HCT116 (cell line): ENCODE measurements around the gene CNN3. TPM values are rescaled to one million over a fixed set of nuclear protein-coding genes. Genes with fewer than 3 reads are reported as not detected.

Experiments
- ATAC-seq: fragments of 200-7000 bp; cut with Tn5 transposase; 2 replicates; pipeline ENCODE4 v1.9.1; 2020; ENCODE audit warnings: mild to moderate bottlenecking, moderate library complexity
- BruUV-seq: library from RNA; stranded (reverse); fragments of 400-500 nt; replicated peaks from 2 replicates; lab custom pipeline; 2021; lab: Mats Ljungman, UMichigan
- CTCF ChIA-PET: fragments of 300-600 bp; sonication (Branson Sonifier 250); formaldehyde crosslinking; loops from one replicate; lab custom pipeline; 2021; ENCODE audit warnings: antibody characterized with exemption; lab: Charles Lee
- POLR2A ChIA-PET: fragments of 300-600, 350-600 bp; sonication (Branson Sonifier 250); formaldehyde crosslinking; loops from one replicate; lab custom pipeline; 2021; ENCODE audit warnings: antibody characterized with exemption; lab: Charles Lee
- RAD21 ChIA-PET, 2 experiments: fragments of 300-600 bp; sonication (Branson Sonifier 250); formaldehyde crosslinking; loops; one replicate each; lab custom pipeline; 2023; ENCODE audit warnings: low total read pairs in 2 of 2; ENCODE audit not compliant: uncharacterized antibody in 2 of 2, unreplicated experiment in 2 of 2, low non-redundant PET in 1 of 2; lab: Charles Lee
- DNase-seq: peaks from one replicate; pipeline ENCODE4 v3.0.0-alpha.2; 2010; ENCODE audit warnings: low read depth, low spot score
- H2AFZ ChIP-seq: fragments of 200-600 bp; shearing (Covaris generic), sonication (generic); 2 replicates; pipeline ENCODE4 v1.6.1; 2017; ENCODE audit warnings: low read depth, mixed run types, mixed read lengths, antibody characterized with exemption, low read length; ENCODE audit not compliant: poor library complexity, severe bottlenecking
- H3K27ac ChIP-seq: 2 replicates; pipeline ENCODE4 v1.5.1; 2012; ENCODE audit warnings: low read depth, low read length
- H3K27me3 ChIP-seq: fragments of 200-600 bp; sonication (generic); 2 replicates; pipeline ENCODE4 v1.6.1; 2016; ENCODE audit warnings: mixed run types, low read length, mixed read lengths; ENCODE audit not compliant: insufficient read depth
- H3K36me3 ChIP-seq, 2 experiments: fragments of 200-500 bp in 1 of 2; fragments of 200-600 bp in 1 of 2; sonication (Bioruptor generic) in 1 of 2; sonication (generic) in 1 of 2; 2 replicates each; pipeline versions ENCODE4 v1.5.1 to v1.6.1; 2014 to 2016; ENCODE audit warnings: low read length in 2 of 2, inconsistent platforms in 1 of 2, mixed read lengths in 1 of 2, mixed run types in 1 of 2; ENCODE audit not compliant: insufficient read depth in 2 of 2, control insufficient read depth in 1 of 2
- H3K4me1 ChIP-seq, 2 experiments: fragments of 200-600 bp in 1 of 2; sonication (generic) in 1 of 2; 2 replicates each; pipeline versions ENCODE4 v1.5.1 to v1.6.1; 2012 to 2017; ENCODE audit warnings: low read length in 2 of 2, inconsistent platforms in 1 of 2, mild to moderate bottlenecking in 1 of 2, mixed read lengths in 1 of 2, mixed run types in 1 of 2, moderate library complexity in 1 of 2; ENCODE audit not compliant: insufficient read depth in 2 of 2, control insufficient read depth in 1 of 2
- H3K4me2 ChIP-seq: fragments of 200-600 bp; sonication (generic); 2 replicates; pipeline ENCODE4 v1.6.1; 2017; ENCODE audit warnings: mixed run types, low read length, mixed read lengths
- H3K4me3 ChIP-seq, 2 experiments: fragments of 200-600 bp in 1 of 2; sonication (generic) in 1 of 2; replicated peaks in 1 of 2; 2 replicates each; pipeline ENCODE4 v1.5.1; 2011 to 2016; ENCODE audit warnings: low read length in 2 of 2, control low read depth in 1 of 2, low read depth in 1 of 2, mild to moderate bottlenecking in 1 of 2, mixed read lengths in 1 of 2, mixed run types in 1 of 2
- H3K79me2 ChIP-seq: fragments of 200-600 bp; sonication (generic); 2 replicates; pipeline ENCODE4 v1.6.1; 2017; ENCODE audit warnings: mild to moderate bottlenecking, mixed run types, low read length, moderate library complexity, mixed read lengths; ENCODE audit not compliant: insufficient read depth
- H3K9ac ChIP-seq: fragments of 200-600 bp; sonication (generic); 2 replicates; pipeline ENCODE4 v1.6.1; 2016; ENCODE audit warnings: low read length, mixed read lengths
- H3K9me2 ChIP-seq: fragments of 200-600 bp; sonication (generic), shearing (Covaris generic); 2 replicates; pipeline ENCODE4 v1.6.1; 2017; ENCODE audit warnings: mixed run types, mild to moderate bottlenecking, moderate library complexity; ENCODE audit not compliant: insufficient read depth
- H3K9me3 ChIP-seq, 2 experiments: fragments of 200-500 bp in 1 of 2; fragments of 200-600 bp in 1 of 2; sonication (Bioruptor generic) in 1 of 2; sonication (generic) in 1 of 2; 2 replicates each; pipeline ENCODE4 v1.6.1; 2014 to 2017; ENCODE audit warnings: low read length in 2 of 2, mixed read lengths in 2 of 2, inconsistent platforms in 1 of 2, low read depth in 1 of 2, mild to moderate bottlenecking in 1 of 2, mixed run types in 1 of 2, moderate library complexity in 1 of 2; ENCODE audit not compliant: control insufficient read depth in 1 of 2, insufficient read depth in 1 of 2
- H4K20me1 ChIP-seq: fragments of 200-600 bp; sonication (generic), shearing (Covaris generic); 2 replicates; pipeline ENCODE4 v1.6.1; 2017; ENCODE audit warnings: mixed run types, mild to moderate bottlenecking, moderate library complexity; ENCODE audit not compliant: insufficient read depth
- CEBPB ChIP-seq: IDR thresholded peaks from 2 replicates; pipeline ENCODE4 v1.6.1; 2012; ENCODE audit warnings: low read depth
- CTCF ChIP-seq, 3 experiments: fragments of 200-600 bp in 1 of 3; sonication (generic) in 1 of 3; IDR thresholded peaks in 2 of 3; conservative IDR thresholded peaks in 1 of 3; 2 replicates each; pipeline ENCODE4 v1.5.1; 2012 to 2017; ENCODE audit warnings: low read depth in 2 of 3, low read length in 2 of 3, antibody characterized with exemption in 1 of 3, borderline replicate concordance in 1 of 3, control low read depth in 1 of 3, mild to moderate bottlenecking in 1 of 3, mixed read lengths in 1 of 3, mixed run types in 1 of 3, moderate library complexity in 1 of 3; ENCODE audit not compliant: insufficient read depth in 1 of 3
- EGR1 ChIP-seq: IDR thresholded peaks from 2 replicates; pipeline ENCODE4 v1.6.1; 2012; ENCODE audit warnings: low read depth
- EZH2phosphoT487 ChIP-seq: fragments of 200-600 bp; IDR thresholded peaks from 2 replicates; pipeline ENCODE4 v1.6.1; 2018; ENCODE audit warnings: antibody characterized with exemption, borderline replicate concordance
- POLR2A ChIP-seq: IDR thresholded peaks from 2 replicates; pipeline ENCODE4 v1.7.0; 2011; ENCODE audit warnings: borderline replicate concordance; ENCODE audit not compliant: insufficient read depth, insufficient read length; ENCODE audit errors: extremely low read depth
- POLR2AphosphoS5 ChIP-seq: IDR thresholded peaks from 2 replicates; pipeline ENCODE4 v1.6.1; 2011; ENCODE audit warnings: mild to moderate bottlenecking, low read depth, low read length, moderate library complexity
- RAD21 ChIP-seq: IDR thresholded peaks from 2 replicates; pipeline ENCODE4 v1.6.1; 2012; ENCODE audit warnings: low read depth, mild to moderate bottlenecking
- REST ChIP-seq: IDR thresholded peaks from 2 replicates; pipeline ENCODE4 v1.6.1; 2012; ENCODE audit warnings: low read depth
- SRF ChIP-seq: IDR thresholded peaks from 2 replicates; pipeline ENCODE4 v1.6.1; 2012; ENCODE audit warnings: low read depth
- YY1 ChIP-seq: IDR thresholded peaks from 2 replicates; pipeline ENCODE4 v1.6.1; 2011; ENCODE audit warnings: low read length, low read depth, moderate library complexity, mild to moderate bottlenecking; ENCODE audit not compliant: insufficient replicate concordance; ENCODE audit errors: extremely low read depth
- ZFX ChIP-seq: fragments of 450-650 bp; IDR thresholded peaks from 2 replicates; pipeline ENCODE4 v1.6.1; 2017
- ZNF274 ChIP-seq: fragments of 200-500 bp; sonication (Bioruptor generic); IDR thresholded peaks from 2 replicates; pipeline ENCODE4 v1.6.1; 2014; ENCODE audit warnings: mild to moderate bottlenecking, low read depth, low read length, inconsistent platforms
- intact Hi-C: fragments of 100-400 bp; cut with micrococcal nuclease; formaldehyde crosslinking; loops from 2 replicates; pipeline ENCODE4 v1.10.0; 2022
- total RNA-seq: library from RNA; stranded (reverse); gene quantifications from one replicate; pipeline ENCODE4 v1.2.1, GENCODE V29; 2021; ENCODE audit not compliant: unreplicated experiment
- TF ChIP-seq, protein P1 (sequence below): IDR thresholded peaks from 2 replicates; pipeline ENCODE4 v1.6.1; 2011; ENCODE audit warnings: mild to moderate bottlenecking, low read length, moderate library complexity; ENCODE audit not compliant: insufficient replicate concordance; ENCODE audit errors: extremely low read depth

Gene CNN3
- total RNA-seq, 1 experiment from 2014 or later: 109 TPM

DNA sequence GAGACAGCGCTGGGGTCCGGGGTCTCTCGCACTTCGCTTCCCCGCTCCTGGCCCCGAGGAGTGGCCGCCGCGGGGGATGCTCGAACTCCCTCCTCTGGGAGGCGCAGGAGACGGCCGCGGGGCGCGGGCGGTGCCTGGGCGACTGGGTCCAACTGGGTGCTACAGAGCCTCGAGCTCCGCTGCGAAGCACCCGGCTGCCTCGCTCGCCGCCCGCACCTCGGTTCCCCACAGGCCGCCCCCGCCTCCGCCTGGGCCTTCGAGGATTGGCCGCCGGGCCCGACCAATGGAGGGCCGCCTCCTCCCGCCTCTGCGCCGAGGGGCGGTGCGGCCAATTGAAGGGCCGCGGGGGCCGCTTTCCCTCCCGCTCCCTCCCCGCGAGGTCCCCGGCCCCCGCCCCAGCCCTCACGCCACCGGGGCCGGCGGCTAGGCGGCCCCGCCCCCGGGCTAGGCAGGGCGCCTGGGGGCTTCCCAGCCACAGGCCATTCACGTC lies at the start of gene CNN3 (continued):
- TF ChIP-seq REST: no peak
- no peak for TF ChIP-seq EZH2phosphoT487
- TF ChIP-seq POLR2A: peak; percentile 31
- TF ChIP-seq ZNF274: no peak
- TF ChIP-seq SRF: no peak

- ChIA-PET RAD21 (no interaction called here), POLR2A (no interaction called here)
- H3K27ac ChIP-seq: no peak overlapping the region
- TF ChIP-seq EGR1: no peak
- TF ChIP-seq YY1: no peak
- TF ChIP-seq ZFX: no peak
- TF ChIP-seq POLR2A: no peak
- TF ChIP-seq CEBPB: no peak
- TF ChIP-seq RAD21: no peak
- no peak for TF ChIP-seq POLR2AphosphoS5
- TF ChIP-seq, protein P1, sequence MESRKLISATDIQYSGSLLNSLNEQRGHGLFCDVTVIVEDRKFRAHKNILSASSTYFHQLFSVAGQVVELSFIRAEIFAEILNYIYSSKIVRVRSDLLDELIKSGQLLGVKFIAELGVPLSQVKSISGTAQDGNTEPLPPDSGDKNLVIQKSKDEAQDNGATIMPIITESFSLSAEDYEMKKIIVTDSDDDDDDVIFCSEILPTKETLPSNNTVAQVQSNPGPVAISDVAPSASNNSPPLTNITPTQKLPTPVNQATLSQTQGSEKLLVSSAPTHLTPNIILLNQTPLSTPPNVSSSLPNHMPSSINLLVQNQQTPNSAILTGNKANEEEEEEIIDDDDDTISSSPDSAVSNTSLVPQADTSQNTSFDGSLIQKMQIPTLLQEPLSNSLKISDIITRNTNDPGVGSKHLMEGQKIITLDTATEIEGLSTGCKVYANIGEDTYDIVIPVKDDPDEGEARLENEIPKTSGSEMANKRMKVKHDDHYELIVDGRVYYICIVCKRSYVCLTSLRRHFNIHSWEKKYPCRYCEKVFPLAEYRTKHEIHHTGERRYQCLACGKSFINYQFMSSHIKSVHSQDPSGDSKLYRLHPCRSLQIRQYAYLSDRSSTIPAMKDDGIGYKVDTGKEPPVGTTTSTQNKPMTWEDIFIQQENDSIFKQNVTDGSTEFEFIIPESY: no peak
- TF ChIP-seq ZNF274: no peak
- TF ChIP-seq CTCF (IDR thresholded peaks at IDR 0.05 in 2 of 3, conservative IDR thresholded peaks at IDR 0.05 in 1 of 3; ENCODE audit: borderline replicate concordance in 1 of 3, insufficient read depth in 1 of 3, low read depth in 2 of 3, low read length in 2 of 3): no peak
- TF ChIP-seq SRF: no peak
- no peak for TF ChIP-seq REST
Measured at GRCh38 chr1:94974824-94975223, 47.9 kb upstream of the CNN3 start.

More at GRCh38 chr1:94974824-94975223, 47.9 kb upstream of the CNN3 start:
- DNase-seq (no peak), ATAC-seq (no peak)
- Histone ChIP-seq H3K9me2 (no peaks in the 10 kb centered on the region), H3K27me3 (no peaks in the 10 kb centered on the region), H3K9me3 (no peaks in the 10 kb centered on the region), H3K9ac (no peak overlapping the region), H3K4me1 (peaks cover 0 to 12% of the 10 kb centered on the region in 2 experiments; a peak in 1 of 4 replicates), H3K4me3 (no peak overlapping the region), H4K20me1 (no peaks in the 10 kb centered on the region), H3K36me3 (no peaks in the 10 kb centered on the region), H3K4me2 (no peak overlapping the region), H3K79me2 (no peaks in the 10 kb centered on the region), H2AFZ (no peak overlapping the region)
- intact Hi-C loops: no loop called here
- no TSS peak for BruUV-seq
- CTCF ChIA-PET: no interaction called here
